ENCODE data around the gene MOSMO. TPM values are rescaled to one million over a fixed set of nuclear protein-coding genes. Genes with fewer than 3 reads are reported as not detected.

MOSMO gene
- total RNA-seq, 1 experiment from 2014 or later: 12.4 TPM

- intact Hi-C loops (cut with micrococcal nuclease): no loop called here
- DNase-seq: no peak
- Histone ChIP-seq H3K79me2 (ENCODE audit: low read length) (no peaks in the 10 kb centered on the region), H4K20me1 (ENCODE audit: low read length) (no peaks in the 10 kb centered on the region), H3K27me3 (ENCODE audit: low read length) (no peaks in the 10 kb centered on the region), H3K27ac (ENCODE audit: low read length) (no peak overlapping the region), H3F3A (ENCODE audit: low read length, unreplicated experiment) (no peaks in the 10 kb centered on the region), H3K4me1 (ENCODE audit: insufficient read depth, low read length) (no peaks in the 10 kb centered on the region), H3K4me3 (ENCODE audit: low read length) (no peak overlapping the region), H3K9me3 (ENCODE audit: low read length) (no peaks in the 10 kb centered on the region), H3K9me2 (replicated peaks; ENCODE audit: low read length) (no peaks in the 10 kb centered on the region), H3K4me2 (ENCODE audit: low read length) (no peak overlapping the region), H3K9ac (ENCODE audit: low read length) (no peak overlapping the region), H2AFZ (ENCODE audit: low read length) (no peak overlapping the region), H3K36me3 (ENCODE audit: low read depth, low read length) (peaks cover 7% of the 10 kb centered on the region)
- no peak for ATAC-seq
- no TSS peak for BruUV-seq (replicated peaks)
- CTCF ChIA-PET: no interaction called here
- POLR2A ChIA-PET (ENCODE audit: unreplicated experiment): no interaction called here
- TF ChIP-seq EZH2 (IDR thresholded peaks at IDR 0.05; ENCODE audit: low read length, unreplicated experiment) (no peak), EZH2phosphoT487 (IDR thresholded peaks at IDR 0.05; ENCODE audit: borderline replicate concordance, low read length) (no peak), CTCF (conservative IDR thresholded peaks at IDR 0.05; ENCODE audit: low read depth, low read length) (no peak)
Observed at GRCh38 chr16:22086440-22086839, 78.5 kb downstream of the MOSMO start.

GRCh38 chr16:22088642-22089041 lies 80.7 kb downstream of the MOSMO start:
- no TSS peak for BruUV-seq (replicated peaks)
- DNase-seq (no peak), ATAC-seq (no peak)
- no peaks in the 10 kb centered on the region for H3K9me2 ChIP-seq (replicated peaks; ENCODE audit: low read length)
- H3K4me2 ChIP-seq (ENCODE audit: low read length): no peak overlapping the region
- intact Hi-C loops (cut with micrococcal nuclease): no loop called here
- no peaks in the 10 kb centered on the region for H4K20me1 ChIP-seq (ENCODE audit: low read length)
- H3K36me3 ChIP-seq (ENCODE audit: low read depth, low read length): peaks cover 7% of the 10 kb centered on the region
- H3K27ac ChIP-seq (ENCODE audit: low read length): no peak overlapping the region
- H3K4me3 ChIP-seq (ENCODE audit: low read length): no peak overlapping the region
- ChIA-PET POLR2A (ENCODE audit: unreplicated experiment) (interaction anchor here (0.6 kb wide), 1 partner anchor 11 kb away, joined by 5 read pairs; no protein-coding TSS in a partner anchor), CTCF (no interaction called here)
- H3K4me1 ChIP-seq (ENCODE audit: insufficient read depth, low read length): peaks cover 9% of the 10 kb centered on the region; the same call in 1 of the 2 replicates
- H2AFZ ChIP-seq (ENCODE audit: low read length): no peak overlapping the region
- no peaks in the 10 kb centered on the region for H3F3A ChIP-seq (ENCODE audit: low read length, unreplicated experiment)
- TF ChIP-seq EZH2 (IDR thresholded peaks at IDR 0.05; ENCODE audit: low read length, unreplicated experiment) (no peak), EZH2phosphoT487 (IDR thresholded peaks at IDR 0.05; ENCODE audit: borderline replicate concordance, low read length) (no peak), CTCF (conservative IDR thresholded peaks at IDR 0.05; ENCODE audit: low read depth, low read length) (no peak)
- H3K9me3 ChIP-seq (ENCODE audit: low read length): no peaks in the 10 kb centered on the region
- no peaks in the 10 kb centered on the region for H3K27me3 ChIP-seq (ENCODE audit: low read length)
- H3K79me2 ChIP-seq (ENCODE audit: low read length): no peaks in the 10 kb centered on the region
- no peak overlapping the region for H3K9ac ChIP-seq (ENCODE audit: low read length)

- Histone ChIP-seq H4K20me1 (ENCODE audit: low read length) (no peaks in the 10 kb centered on the region), H3K4me3 (ENCODE audit: low read length) (no peak overlapping the region)
Observed at GRCh38 chr16:22089910-22090309, 82.0 kb downstream of the MOSMO start.

More at GRCh38 chr16:22089910-22090309, 82.0 kb downstream of the MOSMO start:
- ChIA-PET POLR2A (ENCODE audit: unreplicated experiment) (no interaction called here), CTCF (no interaction called here)
- H3F3A ChIP-seq (ENCODE audit: low read length, unreplicated experiment): no peaks in the 10 kb centered on the region
- ATAC-seq (no peak), DNase-seq (no peak)
- intact Hi-C loops (cut with micrococcal nuclease): no loop called here
- H3K4me2 ChIP-seq (ENCODE audit: low read length): no peak overlapping the region
- H2AFZ ChIP-seq (ENCODE audit: low read length): no peak overlapping the region
- peaks cover 9% of the 10 kb centered on the region; the same call in 1 of the 2 replicates for H3K4me1 ChIP-seq (ENCODE audit: insufficient read depth, low read length)
- no peaks in the 10 kb centered on the region for H3K79me2 ChIP-seq (ENCODE audit: low read length)
- H3K27me3 ChIP-seq (ENCODE audit: low read length): no peaks in the 10 kb centered on the region
- no peak for TF ChIP-seq EZH2phosphoT487 (IDR thresholded peaks at IDR 0.05; ENCODE audit: borderline replicate concordance, low read length)
- no peak for TF ChIP-seq EZH2 (IDR thresholded peaks at IDR 0.05; ENCODE audit: low read length, unreplicated experiment)
- TF ChIP-seq CTCF (conservative IDR thresholded peaks at IDR 0.05; ENCODE audit: low read depth, low read length): no peak
- H3K9ac ChIP-seq (ENCODE audit: low read length): no peak overlapping the region
- H3K36me3 ChIP-seq (ENCODE audit: low read depth, low read length): peaks cover 7% of the 10 kb centered on the region
- H3K27ac ChIP-seq (ENCODE audit: low read length): no peak overlapping the region
- no peaks in the 10 kb centered on the region for H3K9me3 ChIP-seq (ENCODE audit: low read length)
- no TSS peak for BruUV-seq (replicated peaks)
- no peaks in the 10 kb centered on the region for H3K9me2 ChIP-seq (replicated peaks; ENCODE audit: low read length)
